ENCODE measurements around the gene TCHP. TPM values are rescaled to one million over a fixed set of nuclear protein-coding genes. Genes with fewer than 3 reads are reported as not detected.
"Not testable (repeated sequence)": the region's sequence is repeated elsewhere in the genome, so short reads cannot be mapped to it uniquely, and the experiment has no call there.

TCHP gene
- total RNA-seq, result 30.4 and 31.1 TPM in 2 replicates

- H3K36me3 Mint-ChIP-seq (ENCODE audit: low read depth), result peaks cover 18% of the 10 kb centered on the region
Measured at GRCh38 chr12:109899783-109900751, at the start of gene TCHP. Gene TCHP (plus strand): TSS chr12:109900274. CDS start chr12:109903027, 2,753 bp downstream.

GRCh38 chr12:109850518-109850917 is 49.6 kb upstream of the TCHP start:
- H3K27ac Mint-ChIP-seq; H3K36me3 Mint-ChIP-seq (ENCODE audit: low read depth); H3K27me3 Mint-ChIP-seq (ENCODE audit: insufficient read depth); intact Hi-C loops (cut with micrococcal nuclease); H3K4me3 Mint-ChIP-seq; H3K4me1 Mint-ChIP-seq (ENCODE audit: low read depth); H3K9me3 Mint-ChIP-seq; DNase-seq (ENCODE audit: low spot score): not testable (repeated sequence)

More at GRCh38 chr12:109899783-109900751, at the start of gene TCHP:
- intact Hi-C loops (cut with micrococcal nuclease), result loop anchor here (1.0 to 2.0 kb wide), 3 partner anchors 12 to 47 kb away; partner anchors contain the start of gene GLTP
- Mint-ChIP-seq H3K9me3 (no peaks in the 10 kb centered on the region), H3K4me1 (ENCODE audit: low read depth) (peaks cover 19% of the 10 kb centered on the region), H3K27ac (peak within 1 kb of the TSS; percentile 94), H3K4me3 (peak within 1 kb of the TSS; percentile 95), H3K27me3 (ENCODE audit: insufficient read depth) (no peaks in the 10 kb centered on the region)
- peak; percentile 69 for DNase-seq (ENCODE audit: low spot score)

GRCh38 chr12:109855377-109855776 is 44.7 kb upstream of the TCHP start:
- Mint-ChIP-seq H3K4me1 (ENCODE audit: low read depth) (peaks cover 4% of the 10 kb centered on the region), H3K27me3 (ENCODE audit: insufficient read depth) (no peaks in the 10 kb centered on the region), H3K36me3 (ENCODE audit: low read depth) (peaks cover 6% of the 10 kb centered on the region), H3K4me3 (no peak overlapping the region), H3K27ac (no peak overlapping the region), H3K9me3 (no peaks in the 10 kb centered on the region)
- DNase-seq (ENCODE audit: low spot score), result no peak
- intact Hi-C loops (cut with micrococcal nuclease), result no loop called here

- intact Hi-C loops (cut with micrococcal nuclease), result no loop called here
- no peak for DNase-seq (ENCODE audit: low spot score)
- H3K36me3 Mint-ChIP-seq (ENCODE audit: low read depth), result peaks cover 4% of the 10 kb centered on the region
Measured at GRCh38 chr12:109857715-109858114, 42.4 kb upstream of the TCHP start.

GRCh38 chr12:109858764-109859163 is 41.3 kb upstream of the TCHP start:
- intact Hi-C loops (cut with micrococcal nuclease), result no loop called here
- peaks cover 6% of the 10 kb centered on the region for H3K4me1 Mint-ChIP-seq (ENCODE audit: low read depth)

More at GRCh38 chr12:109857715-109858114, 42.4 kb upstream of the TCHP start:
- H3K9me3 Mint-ChIP-seq, result no peaks in the 10 kb centered on the region
- H3K27ac Mint-ChIP-seq, result no peak overlapping the region
- no peaks in the 10 kb centered on the region for H3K27me3 Mint-ChIP-seq (ENCODE audit: insufficient read depth)
- peaks cover 4% of the 10 kb centered on the region for H3K4me1 Mint-ChIP-seq (ENCODE audit: low read depth)
- H3K4me3 Mint-ChIP-seq, result no peak overlapping the region

GRCh38 chr12:109860977-109861376 is 39.1 kb upstream of the TCHP start:
- Mint-ChIP-seq H3K27ac (no peak overlapping the region), H3K9me3 (no peaks in the 10 kb centered on the region), H3K27me3 (ENCODE audit: insufficient read depth) (no peaks in the 10 kb centered on the region), H3K36me3 (ENCODE audit: low read depth) (peaks cover 4% of the 10 kb centered on the region), H3K4me3 (no peak overlapping the region), H3K4me1 (ENCODE audit: low read depth) (peaks cover 16% of the 10 kb centered on the region)
- no peak for DNase-seq (ENCODE audit: low spot score)
- intact Hi-C loops (cut with micrococcal nuclease), result no loop called here

More at GRCh38 chr12:109858764-109859163, 41.3 kb upstream of the TCHP start:
- no peaks in the 10 kb centered on the region for H3K27me3 Mint-ChIP-seq (ENCODE audit: insufficient read depth)
- no peak overlapping the region for H3K4me3 Mint-ChIP-seq
- DNase-seq (ENCODE audit: low spot score), result no peak
- no peaks in the 10 kb centered on the region for H3K9me3 Mint-ChIP-seq
- no peak overlapping the region for H3K27ac Mint-ChIP-seq
- H3K36me3 Mint-ChIP-seq (ENCODE audit: low read depth), result peaks cover 4% of the 10 kb centered on the region

GRCh38 chr12:109861689-109862314 is 38.3 kb upstream of the TCHP start:
- Mint-ChIP-seq H3K4me1 (ENCODE audit: low read depth) (peaks cover 16% of the 10 kb centered on the region), H3K4me3 (no peak overlapping the region), H3K27ac (no peak overlapping the region), H3K36me3 (ENCODE audit: low read depth) (peaks cover 4% of the 10 kb centered on the region), H3K9me3 (no peaks in the 10 kb centered on the region), H3K27me3 (ENCODE audit: insufficient read depth) (no peaks in the 10 kb centered on the region)
- DNase-seq (ENCODE audit: low spot score), result no peak
- intact Hi-C loops (cut with micrococcal nuclease), result no loop called here

GRCh38 chr12:109862491-109862890 is 37.6 kb upstream of the TCHP start:
- intact Hi-C loops (cut with micrococcal nuclease); H3K9me3 Mint-ChIP-seq; H3K4me3 Mint-ChIP-seq; H3K36me3 Mint-ChIP-seq (ENCODE audit: low read depth); H3K27me3 Mint-ChIP-seq (ENCODE audit: insufficient read depth); DNase-seq (ENCODE audit: low spot score); H3K27ac Mint-ChIP-seq: not testable (repeated sequence)
- H3K4me1 Mint-ChIP-seq (ENCODE audit: low read depth), result peaks cover 16% of the 10 kb centered on the region

- H3K9me3 Mint-ChIP-seq, result no peaks in the 10 kb centered on the region
- H3K4me1 Mint-ChIP-seq (ENCODE audit: low read depth), result peaks cover 24% of the 10 kb centered on the region
- intact Hi-C loops (cut with micrococcal nuclease), result no loop called here
- no peak overlapping the region for H3K27ac Mint-ChIP-seq
- peaks cover 3% of the 10 kb centered on the region for H3K36me3 Mint-ChIP-seq (ENCODE audit: low read depth)
- no peaks in the 10 kb centered on the region for H3K27me3 Mint-ChIP-seq (ENCODE audit: insufficient read depth)
- no peak overlapping the region for H3K4me3 Mint-ChIP-seq
- DNase-seq (ENCODE audit: low spot score), result no peak
Measured at GRCh38 chr12:109863847-109864712, 36.0 kb upstream of the TCHP start.

GRCh38 chr12:109864916-109865315 is 35.2 kb upstream of the TCHP start:
- DNase-seq (ENCODE audit: low spot score), result no peak
- no peak overlapping the region for H3K27ac Mint-ChIP-seq
- no peaks in the 10 kb centered on the region for H3K27me3 Mint-ChIP-seq (ENCODE audit: insufficient read depth)
- H3K4me1 Mint-ChIP-seq (ENCODE audit: low read depth), result peaks cover 24% of the 10 kb centered on the region
- intact Hi-C loops (cut with micrococcal nuclease), result no loop called here
- no peak overlapping the region for H3K4me3 Mint-ChIP-seq
- no peaks in the 10 kb centered on the region for H3K9me3 Mint-ChIP-seq
- peaks cover 3% of the 10 kb centered on the region for H3K36me3 Mint-ChIP-seq (ENCODE audit: low read depth)

- no peak for DNase-seq (ENCODE audit: low spot score)
- no peaks in the 10 kb centered on the region for H3K9me3 Mint-ChIP-seq
- H3K36me3 Mint-ChIP-seq (ENCODE audit: low read depth), result peaks cover 7% of the 10 kb centered on the region
Measured at GRCh38 chr12:109868182-109869051, 31.7 kb upstream of the TCHP start.

GRCh38 chr12:109870648-109871047 is 29.4 kb upstream of the TCHP start:
- H3K4me1 Mint-ChIP-seq (ENCODE audit: low read depth), result peaks cover 16% of the 10 kb centered on the region

More at GRCh38 chr12:109868182-109869051, 31.7 kb upstream of the TCHP start:
- peaks cover 22% of the 10 kb centered on the region for H3K4me1 Mint-ChIP-seq (ENCODE audit: low read depth)
- H3K27me3 Mint-ChIP-seq (ENCODE audit: insufficient read depth), result no peaks in the 10 kb centered on the region
- intact Hi-C loops (cut with micrococcal nuclease), result no loop called here
- H3K4me3 Mint-ChIP-seq, result no peak overlapping the region
- H3K27ac Mint-ChIP-seq, result no peak overlapping the region

More at GRCh38 chr12:109870648-109871047, 29.4 kb upstream of the TCHP start:
- Mint-ChIP-seq H3K9me3 (no peaks in the 10 kb centered on the region), H3K36me3 (ENCODE audit: low read depth) (peaks cover 7% of the 10 kb centered on the region), H3K27me3 (ENCODE audit: insufficient read depth) (no peaks in the 10 kb centered on the region), H3K27ac (no peak overlapping the region), H3K4me3 (no peak overlapping the region)
- intact Hi-C loops (cut with micrococcal nuclease), result no loop called here
- no peak for DNase-seq (ENCODE audit: low spot score)

All from activated T-helper 1 cell treated with anti-CD3 and anti-CD28 coated beads, Interleukin-12 subunit alpha, Interleukin-12 subunit beta, Interleukin-2, Interleukin-4 antibody, amounts not matched to agents 30 ng/mL and 10 ng/mL and 1 ng/mL, durations not matched to agents 14 hours and 24 hours and 36 hours (primary cell).